GM18507 (cell line): Measurements from ENCODE around the gene CACNB1.

ENCODE experiments used
- DNase-seq: peaks from one replicate; pipeline ENCODE4 v3.0.0; 2011; ENCODE audit warnings: low read depth; ENCODE audit not compliant: insufficient read length; ENCODE audit errors: extremely low spot score
- FAIRE-seq: peaks from 2 replicates; lab custom pipeline; 2011; peaks lifted over from hg19 to GRCh38; lab: Jason Lieb, UNC

Gene CACNB1

DNA sequence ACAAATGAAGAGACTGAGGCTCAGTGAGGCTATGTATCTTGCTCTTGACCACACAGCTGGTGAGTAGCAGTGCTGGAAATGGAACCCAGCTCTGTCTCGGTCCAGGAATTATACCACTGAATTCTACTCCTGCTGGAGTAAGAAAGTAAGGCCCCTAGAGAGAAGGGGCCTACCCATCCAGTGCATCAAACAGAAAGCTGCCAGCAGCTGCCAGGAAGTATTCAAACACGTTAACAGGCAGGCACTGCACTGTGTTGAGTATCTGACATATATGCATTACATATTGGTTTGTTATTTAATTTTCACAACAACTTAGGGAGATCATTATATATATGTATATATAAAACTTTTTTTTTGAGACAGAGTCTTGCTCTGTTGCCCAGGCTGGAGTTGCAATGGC lies 35.5 kb downstream of the CACNB1 start:
- DNase-seq (no peak), FAIRE-seq (no peak)

DNA sequence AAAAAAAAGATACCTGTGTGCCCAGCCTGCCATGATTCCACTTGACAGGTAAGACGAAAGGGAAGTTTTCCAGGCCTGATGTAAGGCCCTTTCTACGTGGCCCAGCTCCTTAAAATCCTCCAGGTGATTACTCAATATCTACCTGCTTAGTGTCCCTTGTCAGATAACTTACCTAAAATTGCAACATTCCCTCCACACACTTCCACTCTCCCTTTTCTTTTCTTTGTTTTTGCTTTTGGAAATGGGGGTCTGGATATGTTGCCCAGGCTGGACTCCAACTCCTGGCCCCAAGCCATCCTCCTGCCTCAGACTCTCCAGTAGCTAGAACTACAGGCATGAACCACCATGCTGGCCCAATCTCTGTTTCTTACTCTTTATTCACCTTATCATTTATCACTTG lies 38.8 kb downstream of the CACNB1 start:
- DNase-seq: no peak
- no peak for FAIRE-seq

DNA sequence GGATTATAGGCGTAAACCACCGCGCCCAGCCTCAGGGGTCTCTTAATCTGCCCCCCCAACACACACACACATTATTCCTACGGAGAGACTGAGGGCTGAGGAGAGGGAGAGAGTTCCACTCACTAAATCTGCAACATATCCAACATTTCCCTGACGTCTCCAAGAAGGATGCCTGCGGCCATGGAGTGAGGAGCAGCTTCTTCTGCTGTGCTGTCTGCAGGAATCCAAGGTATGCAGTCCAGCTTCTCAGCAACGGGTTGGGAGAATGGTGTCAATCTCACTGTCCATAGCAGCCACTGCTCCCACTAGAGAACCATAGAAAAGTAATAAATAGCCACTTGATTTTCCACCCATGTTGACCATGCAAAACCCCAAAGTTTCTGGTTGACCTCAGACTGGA lies 41.0 kb downstream of the CACNB1 start:
- DNase-seq (no peak), FAIRE-seq (no peak)

DNA sequence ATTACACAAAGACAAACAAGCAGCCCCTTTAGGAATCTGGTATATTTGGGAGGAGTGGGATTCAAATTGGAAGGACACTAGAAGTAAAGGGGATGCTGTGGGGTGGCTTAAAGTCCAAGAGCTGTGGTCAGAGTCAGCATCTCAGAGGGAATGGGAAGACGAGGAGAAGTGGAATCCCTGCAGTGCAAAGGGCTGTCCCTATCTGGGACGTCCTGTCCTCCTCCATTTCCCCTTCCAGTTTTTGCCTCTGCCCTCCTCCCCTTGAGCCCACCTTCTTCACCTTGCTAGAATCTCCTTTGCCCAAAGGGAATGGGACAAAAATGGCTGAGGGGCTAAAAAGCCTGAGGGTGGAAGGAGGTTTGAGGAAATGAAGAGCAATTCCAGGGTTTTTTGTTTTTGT lies 41.8 kb downstream of the CACNB1 start:
- DNase-seq: no peak
- FAIRE-seq: no peak

DNA sequence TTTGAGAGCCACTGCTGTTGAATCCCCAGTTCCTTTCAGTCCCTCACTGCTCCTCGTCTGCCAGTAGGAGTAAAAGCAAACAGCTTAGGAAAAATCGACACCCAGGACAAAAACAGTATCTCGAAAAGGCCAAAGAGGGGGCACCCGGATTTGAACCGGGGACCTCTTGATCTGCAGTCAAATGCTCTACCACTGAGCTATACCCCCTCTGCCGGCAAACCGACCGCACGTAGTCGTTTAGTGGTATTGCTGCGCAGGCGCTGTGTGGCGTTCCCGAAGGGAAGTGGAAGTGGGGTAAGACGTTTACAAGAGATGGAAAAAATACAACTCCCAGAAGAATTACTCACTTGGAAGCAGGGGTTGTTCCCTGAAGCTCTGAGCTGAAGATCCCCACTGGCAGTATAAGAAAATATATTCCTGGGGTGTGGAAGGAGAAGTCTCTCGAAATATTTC lies 43.8 kb downstream of the CACNB1 start:
- FAIRE-seq (peak; percentile 76), DNase-seq (peak; percentile 52)

DNA sequence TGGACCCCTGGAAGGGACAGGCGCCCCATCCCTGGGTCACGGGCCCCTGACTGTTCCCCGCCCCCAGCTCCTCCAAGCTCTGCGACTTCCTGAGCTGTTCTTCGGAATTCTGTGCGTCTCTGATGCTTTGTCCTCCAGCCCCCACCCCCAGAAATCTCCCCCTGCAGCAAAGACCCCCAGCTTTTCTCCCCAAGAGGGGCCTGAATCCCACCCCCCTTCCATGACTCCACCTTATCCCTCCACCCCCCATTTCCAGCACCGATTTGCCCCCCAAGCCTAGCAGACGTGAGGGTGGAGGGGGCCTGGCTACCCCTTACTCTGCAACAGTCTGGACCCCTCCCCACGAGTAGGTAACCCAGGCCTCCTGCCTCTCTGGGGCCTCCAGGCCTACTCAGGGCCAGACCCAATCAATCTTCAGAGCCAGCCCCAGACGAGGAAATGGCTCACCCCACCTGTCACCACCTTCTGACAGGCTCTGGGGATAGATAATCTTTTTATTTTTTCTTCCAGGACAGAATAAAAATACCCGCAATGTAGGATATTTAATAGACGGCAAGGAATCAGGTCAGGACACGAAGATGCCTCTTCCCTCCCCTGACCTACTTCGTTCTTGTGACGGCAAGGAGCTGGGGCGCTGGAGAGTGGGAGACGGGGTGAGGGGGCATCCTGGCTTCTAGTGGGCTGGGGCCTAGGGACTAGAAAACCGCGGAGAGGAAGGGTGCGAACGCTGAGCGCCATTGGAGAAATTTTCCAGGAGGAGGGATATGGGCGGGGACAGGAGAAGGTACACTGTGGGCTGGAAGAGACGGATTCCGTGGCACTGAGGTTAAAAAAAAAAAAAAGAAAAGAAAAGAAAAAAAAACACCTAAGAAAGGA lies 45.3 kb downstream of the CACNB1 start:
- no peak for FAIRE-seq
- no peak for DNase-seq

DNA sequence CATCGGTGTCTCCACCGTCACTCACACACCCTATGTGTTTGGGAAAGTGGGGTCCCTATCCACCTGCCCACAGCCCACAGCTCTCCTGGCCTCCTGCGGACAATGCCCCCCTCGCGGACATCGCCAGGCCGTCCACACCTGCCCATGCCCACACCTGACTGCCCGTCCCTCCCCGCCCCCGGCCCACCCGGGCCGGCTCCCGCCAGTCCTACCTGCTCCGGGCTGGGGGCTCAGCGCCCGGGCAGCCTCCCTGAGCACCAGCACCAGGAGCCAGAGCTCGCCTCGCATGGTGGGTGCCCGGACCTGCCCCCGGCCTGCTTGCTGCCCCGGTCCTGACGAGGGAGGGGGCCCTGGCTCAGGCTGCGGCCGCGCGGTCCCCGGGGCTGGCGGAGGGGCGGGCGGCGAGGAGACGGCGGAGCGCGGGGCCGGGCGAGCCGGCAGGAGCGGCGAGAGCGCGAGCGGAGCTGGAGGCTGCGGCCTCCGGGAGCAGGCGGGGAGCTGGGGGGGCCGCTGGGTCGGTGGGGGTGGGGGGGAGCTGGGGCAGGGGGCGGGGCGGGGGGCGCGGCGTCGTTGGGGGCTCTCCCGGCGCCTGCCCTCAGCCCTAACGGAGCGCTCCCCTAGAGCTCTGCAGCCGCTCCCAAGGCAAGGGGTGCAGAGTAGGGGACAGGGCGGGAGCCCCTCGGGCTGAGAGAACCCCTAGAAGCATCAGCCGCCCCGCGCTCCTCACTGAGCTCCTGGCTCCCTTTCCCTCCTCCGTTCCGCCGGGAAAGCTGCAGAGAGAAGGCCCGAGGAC lies 46.1 kb downstream of the CACNB1 start, which contains the start of gene PLXDC1:
Gene PLXDC1 (minus strand): TSS at position 488 of the 793 bp plus-strand sequence. CDS start 200 bp downstream, at position 288.
- no peak for FAIRE-seq
- no peak for DNase-seq

DNA sequence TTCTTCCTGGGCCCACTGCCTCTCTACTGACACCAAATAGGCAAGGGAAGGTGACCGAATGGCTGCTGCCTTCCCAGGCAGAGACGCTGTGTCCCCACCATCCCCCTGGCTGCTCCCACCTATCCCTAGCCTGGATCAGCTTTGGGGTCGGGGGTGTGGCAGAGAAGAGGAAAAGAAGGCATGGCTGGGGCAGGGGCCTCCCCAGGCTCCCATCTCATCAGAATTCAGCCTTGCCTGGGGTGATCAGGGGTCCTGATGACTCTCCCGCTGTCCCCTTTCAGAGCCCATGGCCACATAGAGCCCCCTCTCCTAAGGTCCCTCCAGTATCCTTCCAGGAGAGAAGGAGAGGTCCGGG lies 46.7 kb downstream of the CACNB1 start:
- DNase-seq (no peak), FAIRE-seq (no peak)

DNA sequence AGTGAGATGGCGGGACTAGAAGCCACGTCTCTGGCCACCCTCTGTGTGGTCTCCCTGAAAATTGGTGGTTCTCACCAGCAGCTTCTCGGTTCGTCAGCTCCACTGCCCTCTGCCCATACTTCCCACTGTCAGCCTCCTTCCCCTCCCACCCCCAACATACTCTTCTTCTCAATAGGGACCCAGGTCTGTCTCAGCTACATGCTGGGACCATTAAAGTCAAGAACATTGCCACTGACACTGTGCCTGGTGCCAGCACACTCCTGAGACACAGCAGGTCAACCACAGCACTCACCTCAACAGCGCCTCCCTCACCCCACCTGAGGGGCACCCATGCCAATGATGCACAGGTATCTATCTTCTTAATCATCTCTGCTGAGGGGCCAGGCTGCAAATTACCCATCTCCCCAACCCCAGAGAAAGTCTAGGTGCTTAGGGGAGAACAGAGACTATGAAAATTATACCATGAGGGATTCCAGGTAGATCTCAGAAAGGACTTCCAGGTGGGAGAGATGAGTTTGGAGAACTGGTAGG lies 47.3 kb downstream of the CACNB1 start:
- no peak for FAIRE-seq
- no peak for DNase-seq

DNA sequence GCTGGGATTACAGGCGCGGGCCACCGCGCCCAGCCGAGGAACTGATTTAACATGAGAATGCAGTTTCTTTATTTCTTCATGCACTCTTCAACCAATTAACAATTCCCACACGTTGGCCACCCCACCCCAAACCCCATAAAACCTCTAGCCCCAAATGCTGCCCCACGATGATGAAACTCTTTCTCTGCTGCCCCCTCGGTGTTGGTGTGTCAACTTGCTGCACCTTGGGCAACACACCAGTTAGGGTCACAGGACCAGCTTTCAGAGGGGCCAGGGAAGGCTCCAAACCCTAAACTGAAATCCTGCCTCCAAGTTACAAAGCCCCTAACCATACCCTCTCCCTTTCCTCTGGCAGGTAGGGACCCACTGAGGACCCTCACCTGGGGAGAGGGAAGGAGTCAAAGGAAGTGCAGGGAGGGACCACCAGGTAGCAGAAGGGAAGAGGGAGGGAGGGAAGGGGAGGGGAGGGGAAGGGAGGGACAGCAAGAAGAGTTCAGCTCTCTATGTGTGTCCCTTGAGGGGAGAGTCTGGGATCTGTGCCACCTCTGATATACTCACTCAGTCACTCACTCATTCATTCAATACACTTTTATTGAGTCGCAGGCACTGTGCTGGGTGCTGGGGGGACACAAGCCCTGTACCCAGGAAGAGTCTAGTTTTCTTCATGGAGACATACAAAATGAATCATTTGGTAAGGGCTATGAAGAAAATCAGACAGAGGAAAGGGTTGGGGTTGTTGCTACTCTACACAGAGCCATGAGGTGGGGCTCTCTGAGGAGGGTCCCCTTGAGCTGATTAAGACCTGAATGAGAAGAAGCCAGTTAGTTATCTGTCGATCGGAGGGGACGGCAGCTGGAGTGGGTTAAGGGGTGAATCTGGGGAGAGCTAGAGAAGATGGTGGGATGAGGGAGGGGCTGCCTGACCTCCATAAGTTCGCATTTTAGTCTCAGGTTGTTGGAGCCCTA lies 50.0 kb downstream of the CACNB1 start:
- FAIRE-seq: no peak
- no peak for DNase-seq

DNA sequence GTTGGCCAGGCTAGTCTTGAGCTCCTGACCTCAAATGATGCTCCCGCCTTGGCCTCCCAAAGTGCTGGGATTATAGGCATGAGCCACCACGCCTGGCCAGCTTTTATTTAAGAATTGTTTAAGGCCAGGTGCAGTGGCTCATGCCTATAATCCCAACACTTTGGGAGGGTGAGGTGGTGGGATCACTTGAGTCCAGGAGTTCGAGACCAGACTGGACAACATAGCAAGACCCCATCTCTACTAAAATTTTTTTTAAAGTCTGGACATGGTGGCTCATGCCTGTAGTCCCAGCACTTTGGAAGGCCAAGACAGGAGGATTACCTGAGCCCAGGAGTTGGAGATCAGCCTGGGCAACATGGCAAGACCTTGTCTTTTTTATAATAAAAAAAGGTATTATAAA lies 51.2 kb downstream of the CACNB1 start:
- DNase-seq (no peak), FAIRE-seq (no peak)

DNA sequence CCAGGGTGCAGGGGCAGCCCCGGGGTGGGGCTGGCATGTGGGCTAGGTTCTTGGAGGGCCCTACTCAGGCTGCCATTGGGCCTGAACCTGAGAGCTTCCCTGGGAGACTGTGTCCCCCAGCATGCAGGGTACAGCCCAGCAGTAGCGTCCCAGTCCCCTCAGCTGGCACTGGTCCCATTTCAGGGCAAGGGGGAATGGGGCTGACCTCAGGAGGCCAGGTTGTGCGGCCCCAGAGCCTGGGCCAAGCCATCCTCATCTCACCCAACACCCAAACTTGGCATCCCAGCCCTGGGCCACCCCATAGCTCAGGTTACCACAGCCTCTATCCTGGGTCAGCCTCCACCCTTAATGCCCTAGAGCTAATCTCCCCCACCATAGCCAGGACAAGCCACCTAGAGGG lies 52.3 kb downstream of the CACNB1 start:
- FAIRE-seq: no peak
- DNase-seq: no peak

DNA sequence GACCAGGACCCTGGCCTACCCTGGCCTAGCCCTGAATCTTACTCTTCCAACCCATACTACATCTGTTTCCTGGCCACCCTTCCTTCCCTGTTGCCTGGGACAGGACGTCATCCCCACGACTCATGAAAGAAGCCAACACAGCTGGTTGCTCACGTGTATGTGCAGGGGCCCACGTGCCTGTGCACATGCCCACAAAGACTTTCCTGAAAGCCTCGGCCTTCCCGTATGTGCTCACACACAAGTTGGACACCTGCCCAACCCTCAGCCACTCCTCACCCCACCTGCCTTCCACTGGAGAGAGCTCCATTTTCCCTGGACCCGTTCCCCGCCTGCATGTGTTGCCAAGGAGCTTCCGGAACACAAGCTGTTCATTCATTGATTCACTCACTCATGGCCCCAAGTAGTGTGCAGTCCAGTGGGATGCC lies 53.0 kb downstream of the CACNB1 start:
- DNase-seq (no peak), FAIRE-seq (no peak)

DNA sequence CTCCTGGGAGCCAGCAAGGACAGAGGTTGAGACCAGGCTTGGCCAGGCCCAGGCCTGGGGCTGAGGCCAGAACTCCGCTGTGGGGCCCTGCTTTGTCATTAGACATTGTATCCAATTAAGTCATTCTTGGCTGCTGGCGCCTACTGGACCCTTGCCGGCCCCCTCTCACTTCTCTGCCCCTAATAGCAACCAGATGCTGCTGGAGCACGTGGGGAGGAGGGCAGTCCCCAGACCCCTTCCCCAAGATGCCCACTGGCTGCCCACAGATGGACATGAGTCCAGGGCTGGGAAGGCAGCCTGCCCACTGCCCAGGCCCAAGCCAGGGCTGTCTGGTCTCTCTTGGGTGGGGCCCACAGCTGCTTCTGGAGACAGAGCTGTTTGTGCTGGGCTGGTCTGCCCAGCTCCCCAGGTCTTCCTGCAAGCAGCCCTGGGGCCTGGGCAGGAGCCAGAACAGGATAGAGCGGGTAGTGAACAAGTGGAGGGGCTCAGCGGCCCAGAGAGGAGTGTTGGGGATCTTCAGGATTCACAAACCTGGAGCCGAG lies 53.8 kb downstream of the CACNB1 start:
- DNase-seq (no peak), FAIRE-seq (no peak)

DNA sequence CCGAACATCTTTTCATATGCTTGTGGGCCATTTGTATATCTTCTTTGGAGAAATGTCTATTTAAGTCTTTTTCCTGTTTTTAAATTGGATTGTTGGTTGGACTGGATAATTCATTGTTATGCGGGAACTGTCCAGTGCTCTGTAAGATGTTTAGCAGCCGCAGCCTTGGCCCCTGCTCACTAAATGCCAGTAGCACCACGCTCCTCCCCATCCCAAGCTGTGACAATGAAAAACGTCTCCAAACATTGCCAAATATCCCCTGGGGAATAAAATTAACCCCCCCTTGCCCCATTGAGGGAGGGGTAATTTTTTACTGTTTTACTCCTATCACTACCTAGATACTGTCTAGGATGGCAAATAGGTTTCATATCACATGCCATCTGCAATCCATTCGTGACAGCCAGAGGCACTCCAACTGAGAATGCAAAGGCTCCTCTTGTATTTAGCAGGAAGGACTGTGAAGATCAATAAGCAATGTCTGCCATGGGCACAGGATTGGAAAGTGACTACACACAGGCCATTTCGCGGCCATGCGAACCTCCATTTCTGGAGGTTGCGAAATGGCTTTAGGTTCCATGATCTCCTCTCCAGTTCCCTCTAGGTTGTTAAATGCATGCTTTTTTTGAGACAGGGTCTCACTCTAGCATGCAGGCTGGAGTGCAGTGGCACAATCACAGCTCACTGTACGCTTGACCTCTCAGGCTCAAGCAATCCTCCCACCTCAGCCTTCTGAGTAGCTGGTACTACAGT lies 55.4 kb downstream of the CACNB1 start:
- no peak for DNase-seq
- FAIRE-seq: no peak

DNA sequence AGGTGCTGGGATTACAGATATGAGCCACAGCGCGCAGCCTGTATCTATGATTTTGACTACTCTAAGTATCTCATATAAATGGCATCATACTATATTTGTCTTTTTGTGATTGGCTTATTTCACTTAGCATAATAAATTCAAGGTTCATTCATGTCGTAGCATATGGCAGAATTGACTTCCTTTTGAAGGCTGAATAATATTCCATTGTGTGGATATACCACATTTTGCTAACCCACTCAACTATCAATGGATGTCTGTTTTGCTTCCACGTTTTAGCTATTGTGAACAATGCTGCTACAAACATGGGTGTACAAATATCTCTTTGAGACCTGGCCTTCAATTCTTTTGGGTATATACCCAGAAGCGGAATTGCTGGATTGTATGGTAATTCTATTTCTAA lies 56.2 kb downstream of the CACNB1 start:
- FAIRE-seq: no peak
- no peak for DNase-seq

DNA sequence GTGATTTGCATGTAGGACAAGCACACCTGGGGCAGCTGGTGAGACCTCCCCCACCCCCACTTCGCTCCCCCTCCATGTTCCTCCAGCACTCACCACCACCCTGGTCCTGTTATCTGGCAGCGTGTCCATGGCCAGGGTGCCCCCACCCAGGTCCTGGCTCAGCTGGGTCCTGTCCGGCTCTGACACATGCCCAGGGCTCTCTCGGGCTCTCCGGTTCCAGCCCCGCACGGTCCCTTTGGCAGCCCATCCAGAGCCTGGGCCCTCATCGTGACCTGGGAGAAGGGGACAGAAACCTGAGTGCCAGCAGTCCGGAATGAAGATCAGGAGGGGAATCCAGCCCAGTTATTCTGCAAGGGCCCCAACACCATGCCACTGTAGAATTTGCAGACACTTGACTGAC lies 57.9 kb downstream of the CACNB1 start:
- no peak for DNase-seq
- FAIRE-seq: no peak

DNA sequence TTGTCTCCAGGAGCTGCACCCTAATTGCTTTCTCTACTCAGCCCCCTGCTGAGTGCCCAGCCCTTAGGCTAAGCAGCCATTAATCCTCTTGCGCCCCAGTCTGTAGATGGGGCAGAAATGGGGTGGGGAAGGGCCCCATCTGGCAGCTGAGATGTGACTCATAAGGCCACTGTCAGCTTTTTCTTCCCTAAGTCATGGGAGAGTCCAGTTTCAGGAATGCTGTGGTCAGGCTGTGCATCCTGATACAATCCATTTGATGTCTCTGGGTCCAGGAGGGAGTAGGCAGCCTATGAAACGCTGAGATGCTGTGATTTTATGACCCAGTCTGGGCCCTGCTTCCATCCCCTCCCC lies 58.3 kb downstream of the CACNB1 start:
- DNase-seq: no peak
- FAIRE-seq: no peak
